GM21360 (cell line): ENCODE results near the gene GBA2.

Experiments used
- ATAC-seq: cut with Tn5 transposase; IDR thresholded peaks from one replicate; pipeline ENCODE4 v1.9.1; 2021; ENCODE audit warnings: mild to moderate bottlenecking, moderate library complexity; ENCODE audit not compliant: unreplicated experiment

Gene GBA2

GRCh38 chr9:35748858-35749514, at the start of gene GBA2, which contains the start of gene RGP1:
GBA2 (minus strand) TSS chr9:35749228; CDS start chr9:35748704, 524 bp downstream.
RGP1 (plus strand) TSS chr9:35749287; CDS start chr9:35749756, 469 bp downstream.
- peak; percentile 66 for ATAC-seq

DNA sequence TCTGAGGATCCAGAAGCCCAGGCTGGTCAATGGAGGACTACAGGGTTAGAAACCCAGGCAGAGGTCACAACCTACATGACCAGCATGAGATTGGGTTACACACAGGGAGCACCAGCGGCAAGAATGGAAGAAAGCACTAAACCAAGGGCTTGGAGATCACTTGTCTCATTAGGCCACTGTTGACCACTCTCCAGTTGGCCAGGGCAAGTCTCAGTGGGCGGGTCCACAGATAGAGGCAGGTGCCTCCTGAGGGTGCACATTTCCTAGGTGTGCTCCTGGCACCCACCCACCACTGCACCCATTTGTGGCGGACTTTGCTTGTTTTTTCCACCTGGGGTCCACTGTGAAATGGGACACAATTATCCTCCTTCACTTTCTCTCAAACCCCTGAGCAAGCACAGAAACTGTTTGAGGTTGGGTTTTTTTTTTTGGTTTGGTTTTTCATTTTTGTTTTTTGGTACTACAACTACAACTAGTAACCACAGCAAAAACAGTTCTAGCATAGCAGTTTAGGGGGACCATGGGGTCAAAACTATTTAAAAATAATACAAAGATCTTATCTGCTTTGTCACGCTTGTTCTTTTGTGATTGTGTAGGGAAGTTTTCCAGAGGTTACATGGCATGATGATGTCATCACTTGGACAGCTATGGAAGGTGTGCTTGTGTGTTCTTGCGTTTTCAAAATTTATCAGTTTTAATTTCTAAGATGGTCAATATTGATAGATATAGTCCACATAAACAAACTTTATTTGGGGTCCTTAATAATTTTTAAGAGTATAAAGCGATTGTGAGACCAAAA, 48.5 kb upstream of the GBA2 start:
- no peak for ATAC-seq

DNA sequence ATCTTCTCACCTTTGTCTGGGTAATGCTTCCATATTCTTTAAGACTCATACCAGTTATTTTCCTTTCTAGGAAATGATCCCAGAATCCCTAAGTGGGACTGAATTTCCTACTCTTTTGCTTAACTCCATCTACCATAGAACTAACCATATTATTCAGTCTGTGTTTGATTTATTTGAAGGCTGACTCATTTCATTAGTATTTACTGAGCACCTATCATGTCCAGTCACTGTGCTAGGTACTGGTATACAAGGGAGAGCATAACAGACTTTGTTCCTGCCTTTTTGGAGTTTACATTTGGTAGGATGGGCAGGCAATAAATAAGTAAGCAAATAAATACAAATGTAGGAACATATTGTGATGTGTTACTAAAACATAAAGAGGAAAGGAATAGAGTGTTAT, 46.7 kb upstream of the GBA2 start:
- ATAC-seq: no peak

GRCh38 chr9:35793461-35793860, 44.4 kb upstream of the GBA2 start:
- ATAC-seq: no peak

GRCh38 chr9:35792826-35793225, 43.8 kb upstream of the GBA2 start:
- ATAC-seq: no peak

GRCh38 chr9:35792024-35792813, 43.2 kb upstream of the GBA2 start:
- ATAC-seq: no peak

DNA sequence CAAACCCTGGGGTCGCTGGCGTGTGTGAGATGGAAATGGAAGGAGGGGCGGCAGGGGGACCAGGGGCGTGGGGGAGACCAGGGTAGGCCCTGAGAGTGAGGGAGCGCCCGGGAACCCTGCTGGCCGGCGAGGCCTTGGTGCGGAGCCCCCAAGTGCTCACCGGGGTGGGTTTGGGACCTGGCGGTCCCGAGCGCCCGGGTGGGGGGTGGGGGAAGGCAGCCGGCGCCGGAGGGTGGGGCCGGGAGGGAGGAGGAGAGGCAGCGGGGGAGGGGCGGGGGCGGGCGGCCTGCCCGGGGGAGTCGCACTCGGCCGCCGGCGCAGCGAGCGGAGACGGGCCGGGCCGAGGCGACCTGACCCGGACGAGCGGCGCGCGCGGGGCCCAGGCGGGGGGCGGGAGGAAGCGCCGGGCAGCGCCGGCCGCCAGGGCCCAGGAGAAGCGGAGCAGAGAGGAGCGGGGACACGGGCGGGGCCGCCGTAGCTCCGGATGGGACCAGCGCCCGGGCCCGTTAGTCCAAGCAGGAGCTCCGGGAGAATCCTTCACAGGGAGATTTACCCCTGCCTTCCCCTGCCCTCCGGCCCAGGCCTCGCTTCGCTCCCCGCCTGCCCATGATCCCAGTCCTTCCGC, 42.4 kb upstream of the GBA2 start, which contains the start of gene NPR2:
Gene NPR2 (plus strand): TSS at position 295 of the 625 bp plus-strand sequence. CDS start 818 bp downstream, outside the sequence.
- ATAC-seq: no peak

- no peak for ATAC-seq
These were observed 41.6 kb upstream of the GBA2 start for GRCh38 chr9:35790385-35791296.

DNA sequence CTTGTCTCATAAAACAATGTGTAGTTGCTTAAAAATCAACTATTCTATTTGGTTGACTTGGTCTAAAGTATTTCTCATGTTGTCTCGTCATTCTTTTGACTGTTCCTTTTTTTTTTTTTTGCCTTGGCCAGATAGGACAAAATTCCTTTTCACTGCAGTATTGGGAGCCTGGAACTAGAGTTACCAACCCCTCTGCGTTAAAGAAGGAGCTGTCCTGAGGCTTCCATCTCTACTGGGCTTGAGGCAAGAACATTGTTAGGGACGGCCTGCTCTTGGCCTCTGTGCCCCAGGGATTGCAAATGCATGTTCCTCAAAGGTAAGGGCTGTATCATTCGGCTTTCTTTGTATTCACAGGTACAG, 41.0 kb upstream of the GBA2 start:
- no peak for ATAC-seq

GRCh38 chr9:35789541-35789940, 40.5 kb upstream of the GBA2 start:
- ATAC-seq: no peak

GRCh38 chr9:35783418-35783817, 34.4 kb upstream of the GBA2 start:
- ATAC-seq: no peak

DNA sequence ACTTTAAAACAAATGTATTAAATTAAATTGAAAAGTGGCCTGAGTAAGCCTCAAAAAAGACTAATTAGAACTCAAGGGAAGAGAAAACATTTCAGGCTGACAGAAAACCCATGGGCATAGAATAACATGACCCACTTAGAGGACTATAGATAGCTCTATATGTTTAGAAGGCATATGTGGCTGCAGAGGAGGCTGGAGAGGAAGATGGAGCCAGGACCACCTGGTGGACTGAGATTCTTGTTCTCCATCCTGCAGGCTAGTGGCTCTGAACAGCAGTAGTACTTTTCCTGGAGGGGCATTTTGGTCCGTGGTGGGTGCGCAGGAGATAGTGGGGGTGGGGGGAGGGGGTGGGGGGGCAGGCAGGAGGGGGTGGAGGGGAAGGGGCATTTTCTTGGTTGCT, 32.0 kb upstream of the GBA2 start:
- ATAC-seq: no peak

GRCh38 chr9:35778496-35778895, 29.5 kb upstream of the GBA2 start:
- no peak for ATAC-seq

GRCh38 chr9:35776018-35776417, 27.0 kb upstream of the GBA2 start:
- ATAC-seq: no peak

- ATAC-seq: no peak
These were observed 26.0 kb upstream of the GBA2 start for GRCh38 chr9:35774907-35775635.

DNA sequence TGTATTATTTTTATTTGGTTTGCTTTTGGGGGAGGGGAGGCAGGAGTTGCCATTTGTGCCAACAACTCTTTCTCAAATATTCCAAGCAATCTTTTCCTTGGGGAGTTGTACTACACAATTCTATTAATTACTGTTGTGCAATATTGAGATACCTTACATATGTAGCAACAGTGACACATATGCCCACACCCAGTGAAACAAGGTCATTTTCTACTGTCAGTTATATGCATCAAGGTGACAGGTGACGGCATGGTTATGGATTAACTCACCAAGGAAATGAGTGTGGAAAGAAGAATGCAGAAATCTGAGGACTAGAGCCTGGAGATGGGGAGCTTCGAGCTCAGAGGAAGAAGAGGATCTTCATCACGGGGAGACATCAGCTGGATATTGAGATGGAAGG, 22.9 kb upstream of the GBA2 start:
- ATAC-seq: no peak

GRCh38 chr9:35771534-35771933, 22.5 kb upstream of the GBA2 start:
- ATAC-seq: no peak

DNA sequence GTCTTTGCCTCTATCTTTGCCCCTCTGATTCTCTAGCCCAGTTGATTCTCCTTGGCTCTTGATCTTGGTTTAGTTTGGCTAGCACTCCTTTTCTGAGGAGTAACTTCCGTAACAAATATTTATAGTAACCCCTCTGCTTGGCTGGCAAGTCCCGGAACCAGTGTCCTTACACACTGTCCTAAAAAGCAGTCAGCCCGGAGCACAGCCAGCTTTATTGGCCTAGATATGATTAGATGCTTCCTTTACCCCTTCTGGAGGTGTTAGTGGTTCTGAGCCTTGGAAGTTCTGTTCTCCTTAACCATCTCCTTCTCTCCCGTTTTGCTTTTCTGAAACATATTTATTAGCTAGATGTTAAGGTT, 22.0 kb upstream of the GBA2 start:
- ATAC-seq: no peak

DNA sequence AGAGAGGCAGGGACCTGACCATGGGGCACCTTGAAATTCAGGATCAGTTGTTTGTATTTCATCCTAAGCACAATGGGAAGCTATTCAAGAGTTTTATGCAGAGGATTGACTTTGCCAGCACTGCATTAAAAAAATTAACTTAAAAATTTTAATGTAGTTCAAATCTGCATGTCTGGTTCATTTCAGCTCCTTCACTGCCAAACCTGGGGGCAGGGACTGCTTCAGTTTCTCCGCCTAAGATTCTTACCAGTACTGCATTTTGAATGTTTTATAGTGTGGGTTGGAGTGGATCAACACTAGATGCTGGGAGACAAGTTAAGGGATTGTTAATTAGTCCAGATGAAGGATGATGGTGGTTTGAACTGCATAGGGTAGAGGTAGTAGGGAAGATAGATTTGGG, 20.7 kb upstream of the GBA2 start:
- no peak for ATAC-seq
